C1 segment of cervical spinal cord (tissue), 14 donors: ENCODE data around the gene GPA33.
"Not testable (repeated sequence)": the region's sequence is repeated elsewhere in the genome, so short reads cannot be mapped to it uniquely, and the experiment has no call there.

Experiments
- DNase-seq, 14 donors: peaks; one replicate each; lab custom pipeline; 2025; lab: John Stamatoyannopoulos, UW

GPA33 gene

DNA sequence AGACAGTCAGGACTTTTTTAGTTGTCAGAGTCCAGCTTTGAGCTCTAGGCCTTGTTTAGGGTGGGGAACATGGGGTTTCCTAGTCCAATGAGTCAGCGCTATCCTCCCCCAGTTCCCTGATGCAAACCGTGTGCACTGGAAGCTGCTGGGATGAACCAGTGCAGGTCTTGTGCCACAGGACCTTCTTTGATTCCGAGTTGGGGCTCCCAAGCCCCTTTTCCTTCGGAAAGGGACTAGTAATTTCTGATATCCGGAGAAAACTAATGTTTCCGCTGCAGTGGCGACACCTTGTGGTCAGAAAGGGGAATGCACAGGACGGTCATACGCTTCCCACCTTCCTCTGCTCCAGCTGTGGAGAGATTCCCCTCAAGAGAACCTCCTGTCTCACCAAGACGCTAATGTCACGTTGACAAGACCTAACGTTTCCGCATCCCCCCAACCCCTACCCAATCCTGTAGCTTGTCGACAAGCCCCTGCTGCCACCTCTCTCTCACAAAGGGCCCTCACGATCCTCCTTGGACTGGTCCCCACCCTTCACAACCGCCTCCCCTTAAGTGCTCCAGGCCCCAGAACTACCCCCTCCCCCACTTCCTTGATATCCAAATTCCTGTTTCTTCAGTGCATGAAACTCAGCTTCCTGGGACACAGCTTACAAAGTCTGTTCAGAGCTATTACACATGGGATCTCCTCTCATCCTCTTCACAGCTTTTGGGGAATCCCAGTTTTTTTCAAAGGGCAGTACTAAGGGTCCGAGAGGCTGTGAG is 30.9 kb downstream of the GPA33 start:
- peak in 11 of 14 donors; percentile 7 to 65 (median 26) for DNase-seq

DNA sequence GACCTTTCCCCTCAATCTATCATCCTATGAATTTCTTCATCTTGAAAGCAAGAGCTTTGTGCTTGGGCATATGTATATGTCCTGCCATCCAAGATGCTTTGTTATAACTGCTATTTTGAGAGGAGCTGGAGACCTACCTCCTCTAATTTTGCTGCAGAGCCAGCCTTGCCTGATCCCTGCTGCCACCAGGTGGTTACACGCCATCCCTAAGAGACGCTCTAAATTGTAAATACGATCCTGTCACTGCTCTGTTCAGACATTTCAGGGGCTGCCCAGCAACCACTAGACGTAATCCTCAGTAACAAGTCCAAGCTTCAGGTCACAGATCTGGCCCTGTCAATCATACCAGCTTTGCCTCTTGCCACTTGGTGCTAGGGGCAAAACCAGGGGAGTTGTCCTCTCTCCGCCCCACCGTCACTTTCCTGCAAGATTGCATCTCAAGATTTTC is 32.9 kb downstream of the GPA33 start:
- DNase-seq = peak in 5 of 14 donors; percentile 3 to 50 (median 13)

DNA sequence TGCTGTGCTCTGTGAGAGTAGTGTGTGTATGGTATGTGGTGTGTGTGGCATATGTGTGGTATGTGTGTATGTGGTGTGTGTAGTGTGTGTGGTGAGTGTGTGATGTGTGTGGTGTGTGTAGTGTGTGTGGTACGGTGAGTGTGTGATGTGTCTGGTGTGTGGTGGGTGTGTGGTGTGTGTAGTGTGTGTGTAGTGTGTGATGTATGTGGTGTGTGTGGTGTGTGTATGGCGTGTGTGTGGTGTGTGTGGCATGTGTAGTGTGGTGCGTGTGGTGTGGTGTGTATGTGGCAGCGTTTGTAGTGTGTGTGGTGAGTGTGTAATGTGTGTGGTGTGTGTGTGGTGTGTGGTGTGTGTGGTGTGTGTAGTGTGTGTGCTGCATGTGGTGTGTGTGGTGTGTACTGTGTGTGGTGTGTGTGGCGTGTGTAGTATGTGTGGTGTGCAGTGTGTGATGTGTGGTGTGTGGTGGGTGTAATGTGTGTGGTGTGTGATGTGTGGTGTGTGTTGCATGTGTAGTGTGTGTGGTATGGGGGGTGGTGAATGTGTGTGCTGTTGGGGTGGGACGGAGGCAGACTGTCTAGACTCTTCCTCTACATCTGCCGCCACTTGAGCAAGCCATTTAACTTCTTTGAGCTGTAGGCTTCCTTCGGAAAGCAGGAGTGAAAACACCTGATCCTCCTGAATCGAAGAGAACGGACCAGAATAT is 33.5 kb downstream of the GPA33 start:
- DNase-seq = no peak

DNA sequence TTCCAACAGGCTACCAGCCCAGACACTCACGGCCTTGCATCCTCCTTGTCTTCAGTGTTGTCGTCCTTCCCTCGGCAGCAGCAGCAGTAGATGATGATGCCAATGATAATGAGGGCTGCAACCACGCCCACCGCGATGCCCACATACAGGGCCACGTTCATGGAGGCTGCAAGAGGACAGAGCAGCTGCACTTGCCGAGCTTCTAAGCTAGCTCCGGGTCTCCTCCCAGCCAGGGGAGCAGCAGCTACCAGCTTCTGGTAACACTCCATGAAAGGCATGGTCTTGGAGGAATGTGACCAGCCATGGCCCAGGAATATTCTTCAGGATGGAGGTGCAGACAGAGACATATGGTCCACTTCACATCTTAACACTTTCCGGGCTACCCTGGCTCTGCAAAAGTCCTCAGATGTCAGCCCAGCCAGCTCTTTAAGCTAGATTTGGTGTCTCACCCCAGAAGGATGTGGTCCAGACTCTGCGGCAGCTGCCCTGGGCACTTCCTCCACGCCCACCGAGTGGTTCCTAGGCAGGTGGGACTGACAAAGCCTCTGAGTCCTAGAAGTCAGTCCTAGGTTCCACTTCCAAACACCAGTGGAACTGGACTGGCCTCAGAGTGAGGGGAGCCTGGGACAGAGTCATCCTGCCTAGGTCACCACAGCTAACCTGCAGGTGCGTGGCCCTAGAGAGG is 35.1 kb downstream of the GPA33 start:
- DNase-seq = no peak

DNA sequence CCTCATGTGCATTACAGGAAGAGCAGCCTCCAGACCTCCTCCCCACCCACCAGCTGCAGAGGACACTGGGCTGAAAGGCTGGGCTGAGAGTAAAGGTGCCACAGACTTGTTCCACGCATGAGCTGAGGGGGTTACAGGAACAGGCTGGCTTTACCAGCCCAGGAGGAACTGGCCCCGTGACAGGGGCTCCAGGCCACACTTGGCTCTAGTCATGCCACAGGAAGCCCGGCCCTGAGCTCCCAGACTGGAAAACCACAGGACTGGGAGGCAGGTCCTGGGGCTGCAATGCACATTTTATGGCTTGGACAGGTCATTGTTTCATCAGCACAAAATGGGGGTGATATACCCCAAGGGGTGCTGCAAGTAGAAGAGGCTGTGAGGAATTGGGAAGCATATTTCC is 35.6 kb downstream of the GPA33 start:
- DNase-seq = peak in 1 of 14 donors; percentile 29

DNA sequence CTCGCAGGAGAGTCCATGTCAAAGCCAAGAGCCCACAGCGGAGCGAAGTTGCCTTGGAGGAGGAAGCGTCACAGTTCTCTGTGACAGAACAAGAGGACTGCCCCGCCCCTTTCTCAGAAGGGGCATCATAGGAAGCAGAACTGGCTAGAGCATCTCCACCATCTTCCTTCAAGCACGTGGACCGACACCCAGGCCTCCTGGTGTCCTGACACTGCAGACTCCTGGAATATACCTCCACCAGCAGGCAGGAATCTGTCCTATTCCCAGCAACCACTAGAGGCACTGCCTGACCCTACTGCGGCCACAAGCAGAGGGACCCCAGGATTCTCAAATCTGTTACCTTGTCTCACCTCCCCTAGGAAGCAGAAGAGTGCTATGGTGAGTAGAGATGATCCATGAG is 37.8 kb downstream of the GPA33 start:
- no peak for DNase-seq

DNA sequence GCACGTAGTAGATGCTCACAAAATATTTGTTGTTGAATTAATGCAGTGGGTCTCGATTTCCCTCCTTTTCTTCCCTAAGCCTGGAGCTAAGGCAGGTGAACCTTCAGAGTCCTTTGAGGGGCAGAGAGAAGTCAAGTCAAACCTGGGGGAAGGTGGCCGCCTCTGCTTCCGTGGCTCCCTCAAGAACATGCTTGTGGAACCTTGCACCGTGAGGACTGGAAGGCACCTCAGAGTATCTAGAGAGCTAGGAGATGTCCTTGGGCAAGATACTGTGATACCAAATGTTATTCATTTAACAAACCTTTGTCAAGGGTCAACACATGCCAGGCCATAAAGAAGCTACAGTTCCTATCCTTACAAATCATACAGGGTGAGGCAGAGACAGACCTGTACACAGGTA is 38.3 kb downstream of the GPA33 start:
- DNase-seq = no peak

DNA sequence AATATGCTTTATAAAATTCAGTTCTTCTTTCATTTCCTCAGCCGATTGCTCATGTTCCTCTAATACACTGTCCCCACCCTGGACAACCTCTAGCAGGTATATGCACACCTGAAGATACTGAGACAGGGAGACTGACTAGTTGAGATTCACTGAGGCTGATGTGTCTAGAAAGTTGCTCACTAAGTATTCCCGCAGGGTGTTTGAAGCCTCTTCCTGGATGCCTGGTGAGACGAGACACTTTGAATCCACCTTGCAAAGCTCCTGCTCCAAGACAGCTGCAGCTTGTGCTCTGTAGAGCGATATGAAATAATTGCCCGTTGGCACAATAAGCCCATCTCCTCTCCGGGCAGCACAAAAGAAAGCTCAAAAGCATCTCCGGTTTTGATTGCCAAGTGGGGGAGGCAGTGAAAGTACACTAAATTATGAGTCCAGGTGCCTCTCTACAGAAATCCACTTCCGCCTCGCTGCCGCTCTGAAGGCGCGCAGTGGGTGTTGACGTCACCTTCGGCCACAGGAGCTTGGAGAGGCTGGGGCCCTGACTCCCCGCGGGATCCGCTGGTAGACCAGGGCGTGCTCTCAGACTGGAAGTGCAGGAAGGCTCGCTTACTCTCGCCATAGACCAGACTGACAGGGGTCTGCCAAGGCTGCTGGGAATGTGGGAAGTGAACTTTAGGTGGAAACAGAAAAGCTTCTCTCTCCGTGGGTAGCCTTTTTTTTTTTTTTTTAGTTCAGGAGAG is 46.3 kb downstream of the GPA33 start:
- peak in 7 of 14 donors; percentile 3 to 69 (median 14) for DNase-seq

DNA sequence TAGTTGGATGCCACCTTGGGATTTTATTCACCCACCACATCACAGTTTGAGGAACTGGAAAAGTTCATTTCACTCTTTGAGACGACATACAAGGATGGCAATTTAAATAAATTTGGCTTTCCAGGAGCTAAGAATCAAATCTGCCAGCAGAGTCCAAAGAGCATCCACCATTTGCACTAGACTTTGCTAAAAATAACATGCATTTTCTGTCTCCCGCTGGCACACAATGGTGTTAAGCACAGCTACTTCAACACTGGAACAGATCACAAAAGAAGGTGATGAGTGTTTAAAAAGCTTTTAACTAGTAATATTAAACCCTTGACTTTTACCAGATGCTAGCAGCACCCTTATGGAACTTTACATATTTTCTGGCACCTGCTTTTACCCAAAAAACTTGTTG is 56.5 kb downstream of the GPA33 start:
- no peak for DNase-seq

DNA sequence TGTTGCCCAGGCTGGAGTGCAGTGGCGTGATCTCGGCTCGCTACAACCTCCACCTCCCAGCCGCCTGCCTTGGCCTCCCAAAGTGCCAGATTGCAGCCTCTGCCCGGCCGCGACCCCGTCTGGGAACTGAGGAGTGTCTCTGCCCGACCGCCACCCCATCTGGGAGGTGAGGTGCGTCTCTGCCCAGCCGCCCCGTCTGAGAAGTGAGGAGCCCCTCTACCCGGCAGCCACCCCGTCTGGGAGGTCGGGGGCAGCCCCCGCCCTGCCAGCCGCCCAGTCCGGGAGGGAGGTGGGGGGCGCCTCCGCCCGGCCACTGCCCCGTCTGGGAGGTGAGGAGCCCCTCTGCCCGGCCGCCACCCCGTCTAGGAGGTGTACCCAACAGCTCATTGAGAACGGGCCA is 60.6 kb downstream of the GPA33 start:
- not testable (repeated sequence) for DNase-seq

DNA sequence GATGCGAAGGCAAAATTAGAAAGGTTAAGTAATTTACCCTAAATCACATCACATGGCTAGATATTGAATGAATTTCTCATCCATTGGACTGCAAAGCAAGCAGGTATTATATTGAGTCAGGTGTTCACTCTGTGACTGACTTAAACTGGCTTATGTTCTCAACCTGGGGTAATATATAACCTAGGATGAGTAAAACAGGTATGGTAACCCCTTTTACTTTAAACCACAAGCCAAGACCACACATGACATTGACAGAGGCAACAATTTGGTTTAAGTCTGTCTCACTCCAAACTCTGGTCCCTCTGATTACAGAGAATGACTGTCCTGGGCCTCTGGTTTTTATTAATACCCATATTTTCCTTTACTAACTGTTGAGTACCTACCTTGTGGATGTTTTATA is 67.8 kb downstream of the GPA33 start:
- no peak for DNase-seq

DNA sequence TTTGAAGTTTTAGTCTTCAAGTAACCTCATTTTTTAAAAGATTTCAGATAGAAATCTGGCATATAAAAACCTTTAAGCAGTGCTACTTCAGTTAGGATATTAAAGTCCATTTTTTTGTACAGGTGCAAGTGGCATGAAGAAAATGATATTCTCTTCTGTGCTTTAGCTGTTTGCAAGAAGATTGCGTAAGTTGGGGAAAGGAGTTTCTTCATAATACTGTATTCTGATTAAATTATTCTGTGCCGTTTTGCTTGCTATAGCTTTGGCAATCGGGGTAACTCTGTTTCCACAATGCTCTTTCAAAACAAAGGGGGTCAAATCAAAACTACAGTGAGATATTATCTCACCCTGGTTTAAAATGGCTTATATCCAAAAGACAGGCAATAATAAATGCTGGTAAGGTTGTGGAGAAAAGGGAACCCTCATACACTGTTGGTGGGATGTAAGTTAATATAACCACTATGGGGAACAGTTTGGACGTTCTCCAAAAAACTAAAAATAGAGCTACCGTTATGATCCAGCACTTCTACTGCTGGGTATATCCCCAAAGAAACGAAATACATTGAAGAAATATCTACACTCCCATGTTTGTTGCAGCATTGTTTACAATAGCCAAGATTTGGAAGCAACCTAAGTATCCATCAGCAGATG is 74.0 kb downstream of the GPA33 start:
- DNase-seq = no peak

DNA sequence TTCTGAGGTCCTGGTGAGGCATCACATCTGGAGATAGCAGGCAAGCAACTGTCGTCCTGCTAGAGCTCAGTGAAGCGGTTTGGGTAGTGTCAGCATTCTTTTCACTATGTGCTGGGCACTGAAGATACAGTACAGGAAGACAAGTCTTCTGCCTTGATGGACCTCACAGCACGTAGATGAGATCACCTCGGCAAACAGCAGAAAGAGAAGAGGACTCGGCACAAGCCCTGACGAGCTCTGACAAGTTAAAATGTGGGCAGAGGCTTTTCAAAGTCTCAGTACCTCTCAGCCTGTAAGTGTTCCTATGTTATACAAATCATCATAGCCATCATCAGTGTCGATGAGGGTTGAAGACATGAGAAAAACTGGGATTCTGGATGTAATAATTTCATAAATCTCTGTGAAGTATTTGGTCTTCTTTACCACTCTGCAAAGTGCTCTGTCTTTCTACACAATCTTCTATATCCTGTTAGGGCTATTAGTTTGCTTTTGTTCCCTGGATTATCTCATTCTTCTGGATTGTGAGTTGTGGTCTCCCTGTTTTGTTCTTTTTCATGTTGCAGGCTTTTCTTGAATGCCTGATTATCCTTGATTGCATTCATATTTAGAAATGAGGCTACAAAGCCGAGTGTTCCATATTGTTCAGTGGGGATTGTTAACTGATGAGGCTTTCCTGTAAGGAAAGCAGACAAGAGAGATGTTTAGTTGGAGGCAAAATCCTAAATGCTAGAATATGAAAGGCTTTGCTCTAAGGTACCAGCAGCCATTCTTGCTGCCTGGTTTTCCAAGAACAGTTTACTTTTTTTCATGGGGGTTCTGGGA is 76.9 kb downstream of the GPA33 start:
- DNase-seq = no peak

DNA sequence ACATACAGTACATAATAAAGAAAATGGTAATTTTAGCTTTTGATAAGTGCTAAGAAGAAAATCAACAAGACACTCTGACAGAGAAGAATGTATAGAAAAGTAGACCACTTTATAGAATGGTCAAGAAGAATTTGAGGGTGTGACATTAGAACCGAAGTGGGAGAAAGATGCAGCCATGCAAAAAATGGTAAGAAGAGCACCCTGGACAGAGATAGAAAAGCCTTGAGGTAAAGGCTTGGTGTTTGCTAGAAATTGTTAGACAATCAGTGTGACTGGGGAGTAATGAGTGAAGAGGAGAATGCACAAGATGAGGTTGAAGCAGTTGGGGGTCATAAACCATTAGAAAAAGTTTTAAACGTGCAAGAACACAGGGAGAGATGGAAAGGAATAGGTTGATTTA is 77.6 kb downstream of the GPA33 start:
- no peak for DNase-seq

DNA sequence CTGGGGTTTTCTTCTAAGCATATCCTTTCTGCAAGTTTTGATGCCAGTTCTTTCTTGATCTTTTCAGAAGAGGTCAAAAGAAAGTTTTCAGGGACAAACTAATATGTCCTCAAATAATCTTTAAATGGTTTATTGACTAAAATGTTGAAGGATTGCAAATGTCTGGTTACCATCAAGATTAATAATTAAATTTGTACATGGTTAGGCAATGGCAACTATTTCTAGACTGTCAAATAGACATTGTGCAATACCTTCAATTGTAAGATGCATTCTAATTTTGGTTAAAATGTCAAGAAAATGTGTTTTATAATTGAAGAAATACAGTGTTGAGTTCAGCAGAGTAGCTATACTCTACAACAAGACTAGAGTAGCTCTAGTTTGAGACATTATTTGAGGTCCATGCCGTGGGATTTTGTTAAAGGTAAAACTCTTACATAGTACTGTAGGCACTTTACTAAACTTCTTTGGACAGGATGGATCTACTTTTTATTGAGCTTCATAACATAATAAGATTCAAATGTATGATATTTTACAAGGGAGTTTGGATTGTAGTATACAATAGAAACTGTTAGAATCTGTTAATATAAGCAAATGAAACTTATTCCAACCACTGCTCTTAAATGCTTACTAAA is 78.5 kb downstream of the GPA33 start:
- DNase-seq = no peak

DNA sequence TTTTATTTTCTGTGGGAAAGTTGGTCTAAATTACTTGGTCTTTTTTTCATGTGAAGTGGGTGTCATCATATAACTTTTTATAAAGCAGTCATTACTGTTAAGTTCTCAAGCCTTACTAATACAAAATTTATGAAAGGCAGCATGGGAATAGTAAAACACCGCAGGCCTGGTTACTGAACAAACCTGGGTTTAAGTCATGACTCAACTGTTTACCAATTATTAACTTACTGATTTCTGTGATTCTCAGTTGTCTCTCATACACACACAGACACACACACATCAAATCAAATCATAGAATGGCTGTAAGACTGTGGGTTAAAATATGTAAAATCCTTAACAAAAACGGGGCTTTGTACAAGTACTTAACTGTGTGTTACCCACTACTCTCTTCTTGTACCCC is 86.5 kb downstream of the GPA33 start:
- no peak for DNase-seq
